H1 (cell line): ENCODE data around the gene IFTAP. TPM values are rescaled to one million over a fixed set of nuclear protein-coding genes. Genes with fewer than 3 reads are reported as not detected.

Experiments
- CHD2 ChIP-seq: IDR thresholded peaks from 2 replicates; pipeline ENCODE4 v1.6.1; 2012; ENCODE audit warnings: low read length, improper control_type of control experiment
- EGR1 ChIP-seq: IDR thresholded peaks from 2 replicates; pipeline ENCODE4 v1.6.1; 2011; ENCODE audit warnings: low read depth, low read length, borderline replicate concordance
- FOSL1 ChIP-seq: IDR thresholded peaks from 2 replicates; pipeline ENCODE4 v1.6.1; 2011; ENCODE audit warnings: mild to moderate bottlenecking, low read depth, low read length, moderate library complexity; ENCODE audit not compliant: insufficient read depth
- RAD21 ChIP-seq, 2 experiments: IDR thresholded peaks in 1 of 2; conservative IDR thresholded peaks in 1 of 2; 2 replicates each; pipeline ENCODE4 v1.6.1; 2011; ENCODE audit warnings: low read depth in 2 of 2, low read length in 2 of 2, improper control_type of control experiment in 1 of 2, inconsistent platforms in 1 of 2, mild to moderate bottlenecking in 1 of 2, moderate library complexity in 1 of 2
- polyA plus RNA-seq, 7 experiments: library from polyadenylated mRNA; depleted of rRNA in 3 of 7; stranded (reverse) in 5 of 7; unstranded in 2 of 7; fragments of >200 nt in 5 of 7; fragments of 200-250 nt in 2 of 7; gene quantifications; 1 replicate in 5 of 7; 2 replicates in 1 of 7; 4 replicates in 1 of 7; pipeline versions ENCODE4 v1.2.1 to v1.2.3, GENCODE V29; 2011 to 2013; ENCODE audit warnings: missing spikeins in 2 of 7, mixed read lengths in 2 of 7
- total RNA-seq: library from RNA; stranded (reverse); fragmentation: NEBNext Ultra II Directional; extraction: Animal tissue kit (Norgen Biotek cat#: 25700); gene quantifications from 2 replicates; pipeline ENCODE4 v1.2.1, GENCODE V29; 2021

IFTAP gene
- total and polyA plus RNA-seq, 2 of the 8 experiments (the other 6 are each of a cell fraction or from before 2014, with no cell fraction given): 21.2 to 23.9 TPM

DNA sequence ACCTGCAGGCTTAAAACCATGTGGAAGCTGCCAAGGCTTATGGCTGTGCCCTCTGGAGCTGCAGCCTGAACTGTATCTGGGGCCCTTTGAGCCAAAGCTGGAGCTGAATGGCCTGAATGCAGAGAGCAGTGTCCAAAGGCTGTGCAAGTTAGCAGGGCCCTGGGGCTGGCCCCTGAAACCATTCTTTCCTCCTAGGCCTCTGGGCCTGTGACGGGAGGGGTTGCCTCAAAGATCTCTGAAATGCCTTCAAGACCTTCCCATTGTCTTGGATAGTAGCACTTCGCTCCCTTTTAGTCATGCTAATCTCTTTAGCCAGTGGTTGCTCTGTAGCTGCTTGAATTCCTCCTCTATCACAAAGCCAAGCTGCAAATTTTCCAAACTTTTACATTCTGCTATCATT is 12.8 kb upstream of the IFTAP start (continued):
- TF ChIP-seq RAD21 (IDR thresholded peaks at IDR 0.05 in 1 of 2, conservative IDR thresholded peaks at IDR 0.05 in 1 of 2; ENCODE audit: low read depth in 2 of 2, low read length in 2 of 2): no peak
- TF ChIP-seq CHD2: no peak
- no peak for TF ChIP-seq FOSL1
- no peak for TF ChIP-seq EGR1
